HG03095 (cell line): ENCODE measurements around the gene ABCC11.

Source experiments
- ATAC-seq: cut with Tn5 transposase; IDR thresholded peaks from one replicate; pipeline ENCODE4 v1.9.1; 2021; ENCODE audit warnings: moderate library complexity; ENCODE audit not compliant: unreplicated experiment

The ABCC11 gene

DNA sequence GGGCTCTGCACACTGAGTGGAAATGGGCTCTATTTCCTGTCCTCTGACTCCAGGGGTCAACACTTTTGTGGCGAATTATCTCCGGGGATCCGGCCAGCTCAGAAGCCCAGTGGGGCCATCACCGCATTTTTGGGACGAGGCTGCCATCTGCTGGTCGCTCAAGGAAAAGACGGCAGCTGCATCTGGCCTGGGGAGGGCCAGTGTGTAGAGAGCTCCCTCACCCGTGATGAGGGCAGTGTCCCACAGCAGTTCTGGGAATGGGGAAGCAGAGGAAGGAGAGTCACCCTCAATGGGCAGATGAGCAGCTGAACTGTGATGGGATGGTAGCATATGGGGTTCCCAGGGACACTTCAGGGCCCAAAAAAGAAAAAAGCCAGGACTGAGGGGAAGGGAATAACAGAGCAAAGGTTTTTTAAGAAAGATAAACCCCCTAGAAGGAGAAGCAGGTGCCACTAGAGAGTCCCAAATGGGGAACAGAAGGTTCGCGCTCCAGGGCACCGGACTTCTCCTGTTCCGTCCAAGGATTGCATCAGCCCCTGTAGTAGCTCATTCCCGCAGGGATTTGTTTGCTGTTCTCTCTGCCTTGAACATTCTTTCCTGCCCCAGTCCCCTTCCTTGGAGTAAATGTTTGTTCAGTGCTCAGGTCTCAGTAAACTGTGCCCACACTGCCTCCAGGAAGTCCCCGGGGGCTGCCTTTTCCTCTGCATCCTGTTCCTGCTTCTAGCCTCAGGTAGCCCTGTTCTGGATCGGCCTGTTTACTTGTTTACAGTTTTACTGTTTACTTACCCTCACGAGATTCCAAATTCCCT, 82.2 kb downstream of the ABCC11 start:
- peak; percentile 66 for ATAC-seq

DNA sequence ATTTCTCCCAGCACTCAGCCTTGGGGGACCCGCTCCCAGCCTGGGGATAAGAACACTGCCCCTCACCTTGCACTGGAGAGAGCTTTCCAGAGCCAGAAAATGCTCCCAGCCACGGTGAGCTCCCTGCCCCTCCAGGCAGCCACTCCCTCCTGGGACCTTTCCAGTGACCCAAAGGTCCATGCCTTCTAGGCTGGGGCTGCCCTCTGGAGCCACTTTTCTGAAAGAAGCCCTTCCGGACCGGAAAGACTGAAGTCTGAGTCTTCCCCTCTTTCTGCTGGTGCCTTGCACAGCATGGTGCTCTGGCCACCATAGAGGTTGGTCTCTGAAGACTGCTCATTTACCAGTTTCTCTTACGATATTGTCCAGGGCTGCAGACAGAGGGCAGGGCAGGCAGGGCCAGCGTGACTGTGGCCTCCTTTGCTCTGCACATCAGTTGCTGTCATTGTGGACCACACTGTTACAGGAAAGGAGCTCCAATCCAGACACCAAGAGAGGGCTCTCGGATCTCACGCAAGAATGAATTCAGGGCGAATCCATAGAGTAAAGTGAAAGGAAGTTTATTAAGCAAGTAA, 84.4 kb downstream of the ABCC11 start:
- no peak for ATAC-seq

DNA sequence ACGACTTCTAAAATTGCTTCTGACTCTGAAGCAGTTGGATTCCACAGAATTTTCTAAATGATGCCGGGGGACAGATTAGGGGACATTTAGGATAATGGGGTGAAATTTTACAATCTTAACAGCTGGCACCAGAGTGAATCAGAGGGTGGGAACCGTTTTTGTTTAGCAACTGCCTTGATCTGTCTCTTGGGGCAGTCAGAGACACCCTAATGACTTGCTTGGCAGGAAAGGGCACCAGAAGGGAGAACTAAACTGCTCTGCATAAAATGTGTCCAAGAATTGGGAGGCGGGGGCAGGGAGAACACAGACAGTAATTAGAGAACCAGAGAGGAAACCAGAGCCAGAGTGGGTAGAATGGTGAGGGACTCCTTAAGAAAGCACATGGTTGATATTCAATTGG, 85.4 kb downstream of the ABCC11 start:
- ATAC-seq = no peak

DNA sequence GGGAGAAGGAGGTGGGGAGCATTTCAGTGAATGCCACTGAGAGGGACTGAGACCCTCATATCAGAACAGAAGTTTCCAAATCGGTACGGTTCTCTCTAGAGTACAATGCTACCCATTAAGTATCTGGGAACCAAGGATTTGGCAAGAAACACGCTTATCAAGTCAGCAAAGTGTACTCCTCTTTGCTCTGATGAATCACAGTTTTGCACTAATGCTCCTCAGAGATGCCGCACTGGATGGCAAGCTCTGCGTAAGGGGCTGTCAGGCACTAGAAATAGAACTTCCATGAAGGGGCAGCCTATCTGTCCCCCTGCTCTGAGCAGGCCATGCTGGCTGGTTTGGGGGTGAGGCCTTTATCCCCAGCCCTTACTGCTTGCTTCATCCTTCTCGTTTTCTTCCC, 86.8 kb downstream of the ABCC11 start:
- no peak for ATAC-seq

DNA sequence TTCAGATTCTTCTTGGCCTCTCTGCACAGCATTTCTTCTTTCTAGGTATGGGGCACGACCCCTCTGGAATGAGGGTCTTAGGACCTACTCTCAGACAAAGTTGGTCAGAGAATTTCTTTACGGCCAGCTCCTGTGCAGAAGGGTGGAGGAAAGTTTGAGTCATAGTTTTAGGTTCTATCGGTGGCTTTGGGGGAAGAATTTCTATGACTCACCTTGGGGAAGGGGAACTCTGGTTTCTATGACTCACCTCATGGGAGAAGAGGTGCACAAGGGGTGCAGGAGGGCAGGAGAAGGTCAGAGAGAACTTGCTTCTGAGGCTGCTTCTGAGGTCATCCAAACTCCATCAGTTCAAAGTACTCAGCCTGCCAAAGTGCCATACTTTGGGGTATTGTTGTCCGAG, 89.0 kb downstream of the ABCC11 start:
- peak; percentile 81 for ATAC-seq

DNA sequence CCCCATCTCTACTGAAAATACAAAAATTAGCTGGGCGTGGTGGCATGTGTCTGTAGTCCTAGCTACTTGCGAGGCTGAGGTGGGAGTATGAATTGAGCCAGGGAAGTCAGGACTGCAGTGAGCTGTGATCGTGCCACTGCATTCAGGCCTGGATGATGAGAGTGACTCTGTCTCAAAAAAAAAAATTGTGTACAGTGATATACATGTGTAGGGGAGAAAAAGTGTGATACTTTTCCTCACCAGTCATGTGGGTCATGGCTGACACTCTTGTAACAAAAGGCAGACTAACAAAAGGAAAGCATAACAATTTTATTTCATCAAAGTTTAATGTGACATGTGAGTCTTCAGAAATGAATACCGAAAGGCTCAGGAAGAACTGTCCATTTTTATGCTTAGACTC, 89.5 kb downstream of the ABCC11 start:
- ATAC-seq = no peak

DNA sequence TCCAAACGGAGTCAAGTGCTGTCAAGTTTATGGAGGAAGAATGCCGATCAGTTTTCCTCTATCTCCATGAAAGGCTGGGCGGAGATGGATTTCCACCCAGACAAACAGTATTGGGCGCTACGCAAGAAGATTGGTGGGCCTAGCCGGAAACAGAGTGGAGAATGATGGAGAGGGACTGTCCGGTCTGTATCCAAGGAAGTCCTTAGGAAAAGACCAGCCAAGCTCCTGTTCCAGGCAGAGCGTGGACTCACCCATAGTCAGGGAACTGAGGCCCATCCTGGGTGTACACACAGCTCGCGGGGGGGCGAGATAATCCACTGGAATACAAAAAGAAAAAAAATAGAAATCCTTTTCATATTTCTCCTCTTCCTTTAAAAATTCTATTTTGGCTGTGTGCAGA, 90.0 kb downstream of the ABCC11 start:
- ATAC-seq = no peak

DNA sequence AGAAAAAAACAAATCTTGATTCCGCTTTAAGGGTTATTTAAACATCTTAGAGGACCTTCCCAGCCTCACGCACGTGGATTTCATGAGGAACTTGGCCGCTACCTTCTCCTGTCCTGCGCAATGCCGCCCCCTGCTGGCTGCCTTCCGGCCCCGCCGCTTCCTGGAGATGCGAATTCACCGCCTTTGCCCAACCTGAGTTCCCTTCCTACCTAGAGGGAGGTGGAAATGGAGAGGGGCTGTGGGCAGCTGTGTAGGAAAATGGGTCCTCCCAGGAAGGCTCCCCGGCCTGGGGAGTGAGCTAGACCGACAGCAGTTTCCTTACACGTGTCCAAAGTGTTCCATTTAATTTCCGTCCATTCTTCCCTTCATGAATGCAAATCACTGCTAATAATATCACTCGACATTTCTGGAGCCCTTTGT, 90.5 kb downstream of the ABCC11 start:
- ATAC-seq = no peak

DNA sequence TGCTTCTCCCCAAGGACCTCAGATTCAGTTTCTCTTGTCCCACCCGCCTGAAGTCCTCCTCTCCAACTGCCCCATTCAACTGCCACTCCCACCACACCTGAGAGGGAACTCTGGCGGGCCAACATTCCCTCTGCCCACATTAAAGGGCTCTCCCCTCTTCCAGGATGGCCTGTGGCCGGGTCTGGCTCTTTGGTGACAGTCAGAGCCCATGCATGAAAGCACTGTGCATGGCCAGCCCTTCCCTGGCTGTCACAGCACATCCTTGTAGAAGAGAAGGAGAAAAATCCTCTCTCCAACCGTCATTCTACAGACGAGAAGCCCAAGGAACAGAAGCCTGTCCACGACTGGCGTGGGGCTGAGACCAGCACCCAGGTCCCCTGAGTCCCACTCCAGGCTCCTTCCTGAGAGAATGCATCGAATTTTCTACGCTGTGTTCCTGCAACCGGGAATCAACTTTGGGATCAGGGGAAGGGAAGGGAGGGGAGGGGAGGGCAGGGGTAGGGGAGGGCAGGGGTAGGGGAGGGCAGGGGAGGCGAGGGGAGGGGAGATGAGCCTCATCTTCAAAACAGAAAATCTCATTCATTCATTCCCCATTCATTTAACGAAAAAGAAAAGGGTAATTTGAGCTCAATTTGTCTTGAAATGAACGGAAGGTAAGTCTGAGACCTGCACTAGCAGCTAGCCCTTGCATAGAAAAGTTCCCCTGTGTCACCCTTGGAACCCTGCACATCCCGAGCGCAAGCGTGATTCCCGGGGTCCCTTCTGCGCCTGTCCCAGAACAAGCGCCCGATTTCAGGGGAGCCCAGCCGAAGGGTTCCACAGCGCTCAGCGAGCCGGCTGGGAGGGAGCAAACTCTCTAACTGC, 91.2 kb downstream of the ABCC11 start, which contains the start of gene ABCC12:
TSS of gene ABCC12 (minus strand) at position 68 of the 864 bp plus-strand sequence. CDS start 9,569 bp downstream, outside the sequence.
- no peak for ATAC-seq

DNA sequence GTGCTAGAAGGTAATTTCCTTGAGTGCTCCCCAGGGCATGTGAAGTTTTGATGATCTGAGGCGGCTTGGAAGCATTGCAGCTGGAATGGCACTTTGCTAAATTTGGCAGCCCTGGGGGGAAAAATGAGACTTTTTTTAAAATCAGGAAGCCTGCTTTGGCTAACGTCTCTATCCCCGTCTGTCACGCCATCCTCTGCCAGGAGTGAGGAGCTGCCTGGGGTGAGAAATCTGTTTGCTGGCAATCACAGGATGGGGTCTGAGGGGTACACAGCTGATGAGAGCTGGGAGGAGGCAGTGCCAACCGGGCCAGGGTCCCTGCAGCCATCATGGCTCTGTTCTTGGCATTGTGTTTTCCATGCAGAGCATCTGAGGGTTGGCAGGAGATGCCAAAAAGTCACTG, 93.6 kb downstream of the ABCC11 start:
- no peak for ATAC-seq

DNA sequence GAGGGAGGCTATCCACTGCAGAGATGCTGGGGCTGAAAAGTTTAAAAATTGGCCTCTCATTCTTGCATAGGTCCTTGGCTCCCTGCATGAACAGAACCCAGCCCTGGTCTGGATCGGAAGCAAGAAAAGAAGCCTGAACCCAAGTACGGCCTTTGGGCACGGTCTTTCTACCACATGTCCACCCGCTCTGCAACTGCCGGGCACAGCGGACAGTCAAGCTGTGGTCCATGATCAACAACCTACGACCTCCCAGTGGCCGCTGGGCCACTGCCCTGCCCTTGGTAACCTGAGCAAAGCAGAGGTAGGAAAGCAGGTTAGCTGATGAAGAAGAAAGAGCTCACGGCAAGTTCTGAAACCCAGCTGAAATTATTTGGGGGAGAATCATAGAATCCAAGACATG, 95.1 kb downstream of the ABCC11 start:
- no peak for ATAC-seq

DNA sequence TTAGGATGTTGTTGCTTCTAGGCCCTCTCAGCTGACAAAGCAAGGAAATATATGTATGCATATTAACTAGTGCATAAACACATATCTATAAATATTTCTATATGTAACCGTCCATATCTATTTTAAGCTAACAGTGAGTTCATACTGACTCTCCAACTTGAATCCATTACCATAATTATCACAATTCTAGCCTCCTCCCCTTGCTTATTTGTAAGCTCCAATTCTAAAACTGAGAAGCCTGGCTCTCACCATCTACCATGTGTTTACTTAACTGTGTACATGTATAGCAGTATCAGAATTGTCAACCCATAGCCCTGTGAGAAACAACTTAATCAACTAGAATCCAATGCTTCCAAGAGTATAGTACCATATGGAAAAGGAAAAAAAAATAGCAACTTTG, 96.6 kb downstream of the ABCC11 start:
- no peak for ATAC-seq

DNA sequence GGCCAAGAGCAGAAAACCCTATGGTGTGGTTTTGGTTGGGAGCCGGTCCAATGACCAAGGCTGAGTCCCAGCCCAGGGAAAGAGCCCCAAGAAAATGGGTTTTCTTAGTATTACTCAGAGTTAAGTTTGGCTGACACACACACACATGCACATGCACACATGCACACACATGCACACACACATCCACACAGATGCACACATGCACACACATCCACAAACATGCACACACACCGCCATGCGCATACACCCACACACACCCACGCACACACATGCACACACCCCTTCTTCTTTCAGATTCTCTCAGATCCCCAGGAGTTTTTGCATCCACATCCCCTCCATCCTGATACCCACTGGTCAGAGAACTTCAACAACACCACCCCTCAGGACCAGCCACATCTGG, 100.6 kb downstream of the ABCC11 start:
- ATAC-seq = no peak

DNA sequence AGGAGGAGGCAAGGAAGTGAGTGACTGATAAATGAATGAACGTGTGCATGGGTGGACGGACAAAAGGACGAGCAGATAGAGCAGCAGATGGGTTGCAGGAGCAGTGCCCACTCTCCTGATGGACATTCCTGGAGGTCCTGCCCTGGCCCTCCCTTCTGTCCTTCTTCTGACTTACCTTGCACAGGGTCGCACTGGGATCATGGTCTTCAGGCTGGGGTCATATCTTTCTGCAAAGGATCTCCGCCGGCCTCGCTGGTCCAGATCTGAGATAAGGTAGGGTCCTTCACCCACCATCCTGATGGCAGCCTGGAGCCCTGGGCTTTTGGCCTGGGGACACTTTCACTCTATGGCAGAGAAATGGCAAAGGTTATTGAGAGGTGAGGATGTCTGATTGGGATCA, 101.2 kb downstream of the ABCC11 start:
- ATAC-seq = no peak

DNA sequence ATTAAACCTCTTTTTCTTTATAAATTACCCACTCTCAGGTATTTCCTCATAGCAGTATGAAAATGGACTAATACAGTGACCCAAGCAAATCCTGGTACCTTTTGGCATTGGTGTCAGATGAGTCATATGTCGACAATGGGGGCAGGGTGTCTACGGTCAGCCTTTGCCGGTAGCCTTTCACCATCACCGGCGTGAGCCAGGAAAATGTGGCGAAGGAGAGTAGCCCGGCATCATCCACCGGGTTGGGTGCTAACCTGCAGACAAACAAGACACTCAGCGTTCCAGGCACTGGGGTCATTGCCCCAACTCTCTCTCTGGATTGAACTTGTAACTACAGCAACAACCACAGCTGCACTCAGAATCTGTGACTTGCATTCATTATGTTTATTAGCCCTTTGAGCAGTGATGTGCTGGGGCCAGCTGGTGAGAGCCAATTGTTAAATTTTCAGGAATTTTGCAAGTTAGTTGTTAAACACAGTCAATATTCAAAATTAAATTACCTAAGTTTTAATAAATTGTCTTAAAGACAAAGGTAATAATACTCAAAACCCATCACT, 103.4 kb downstream of the ABCC11 start:
- ATAC-seq = no peak

DNA sequence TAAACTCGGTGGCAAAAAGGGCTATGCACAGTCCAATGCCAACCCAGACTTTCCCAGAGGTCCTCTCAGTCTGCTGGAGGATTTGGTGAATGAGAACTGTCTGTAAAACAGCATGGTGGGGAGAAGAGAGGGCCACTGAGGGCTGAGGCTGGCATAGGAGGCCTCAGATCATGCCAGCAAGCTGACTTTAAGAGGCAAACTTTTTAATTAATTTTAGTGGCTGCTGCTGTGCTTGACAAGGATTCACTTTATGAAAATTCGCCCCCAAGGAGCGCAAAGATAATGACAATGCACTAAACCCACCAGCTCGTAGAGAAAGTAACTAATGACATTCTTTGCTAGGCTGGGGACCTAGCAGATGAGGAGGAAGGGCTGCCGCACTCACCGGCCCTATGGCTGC, 106.5 kb downstream of the ABCC11 start:
- no peak for ATAC-seq

DNA sequence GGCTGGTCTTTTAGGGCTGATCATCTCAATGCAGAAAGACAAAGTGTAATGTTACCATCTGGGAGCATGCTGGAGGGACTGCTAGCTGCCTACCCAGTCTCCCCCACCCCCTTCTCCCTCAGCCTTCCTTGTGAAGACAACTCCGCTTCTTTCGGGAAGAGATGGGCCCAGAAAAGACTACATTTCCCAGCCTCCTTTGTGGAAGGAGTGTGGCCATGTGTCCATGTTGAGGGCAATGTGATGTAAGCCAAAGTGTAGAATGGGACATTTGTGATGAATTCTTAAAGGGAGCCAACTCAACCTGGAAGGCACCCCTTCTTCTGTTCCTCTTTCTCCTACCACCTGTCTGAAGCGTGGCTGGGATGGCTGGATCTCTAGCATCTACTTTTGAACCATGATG, 107.8 kb downstream of the ABCC11 start:
- ATAC-seq = no peak

DNA sequence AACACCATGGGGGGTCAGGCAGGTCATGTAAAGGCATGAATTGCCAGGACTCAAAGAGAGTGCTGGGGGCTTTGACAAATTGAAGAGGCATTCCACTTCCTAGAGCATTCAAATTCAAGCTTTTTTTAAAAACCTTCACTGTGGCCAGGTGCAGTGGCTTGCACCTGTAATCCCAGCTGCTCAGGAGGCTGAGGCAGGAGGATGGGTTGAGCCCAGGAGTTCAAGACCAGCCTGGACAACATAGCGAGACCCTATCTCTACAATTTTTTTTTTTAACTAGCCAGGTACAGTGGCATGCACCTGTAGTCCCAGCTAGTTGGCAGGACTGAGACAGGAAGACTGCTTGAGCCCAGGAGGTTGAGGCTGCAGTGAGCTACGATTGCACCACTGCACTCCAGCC, 108.8 kb downstream of the ABCC11 start:
- ATAC-seq = no peak

DNA sequence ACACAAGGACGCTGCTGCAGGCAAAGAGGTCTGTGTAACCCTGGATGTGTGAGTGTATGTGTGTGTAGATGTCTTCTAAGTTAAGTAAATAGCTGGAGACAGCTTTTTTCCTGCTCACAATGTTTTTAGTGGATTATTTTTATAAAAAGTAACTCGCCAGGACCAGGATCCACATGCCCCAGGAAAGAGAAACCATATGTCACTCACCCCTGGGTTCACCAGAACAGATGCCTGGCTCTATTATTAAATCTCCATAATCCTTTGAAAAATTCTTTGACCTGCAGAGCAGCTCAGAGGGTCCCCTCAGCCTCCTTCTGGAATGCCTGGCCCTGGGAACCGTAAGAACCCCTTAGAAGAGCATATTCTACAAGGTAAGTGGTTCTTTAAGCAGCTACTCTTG, 109.5 kb downstream of the ABCC11 start:
- ATAC-seq = no peak

DNA sequence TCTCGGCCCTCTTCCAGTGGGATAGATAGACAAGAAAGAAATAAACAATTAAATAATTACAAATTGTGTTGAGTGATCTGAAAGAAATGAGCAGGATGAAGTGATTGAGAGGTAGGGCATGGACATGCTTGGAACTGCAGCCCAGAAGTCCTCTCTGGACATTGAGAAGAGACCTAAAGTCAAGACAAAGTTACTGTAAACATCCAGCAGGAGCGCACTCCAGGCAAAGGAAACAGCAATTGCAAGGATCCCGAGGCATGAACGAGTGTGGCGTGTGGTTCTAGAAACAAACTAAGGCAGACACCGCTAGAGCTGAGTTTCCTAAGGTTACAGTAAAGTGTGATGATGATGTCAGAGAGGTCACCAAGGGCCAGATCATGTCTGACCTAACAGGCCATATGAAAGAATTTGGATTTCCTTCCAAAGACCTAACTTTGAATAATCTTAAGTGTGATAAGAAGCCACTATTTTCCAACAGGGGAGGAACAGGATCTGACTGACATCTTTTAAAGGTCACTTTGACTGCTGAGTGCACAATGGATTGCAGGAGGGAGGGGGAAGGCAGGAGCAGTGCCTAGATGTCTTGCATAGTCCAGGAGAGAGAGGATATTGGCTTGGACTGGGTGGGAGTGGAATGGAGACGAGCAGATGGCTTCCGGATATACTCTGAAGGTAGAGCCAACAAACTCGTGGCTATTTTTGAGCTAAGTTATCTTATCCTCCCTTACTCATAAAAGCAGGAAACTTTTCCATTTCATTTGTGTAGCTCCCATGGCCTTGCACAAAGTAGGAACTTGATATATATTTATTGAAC, 110.6 kb downstream of the ABCC11 start:
- no peak for ATAC-seq
